Mesenchymal stem cell (in vitro differentiated cells and primary cell): Measurements from ENCODE around the gene GAS7.

ENCODE experiments used
- DNase-seq: peaks from one replicate; pipeline ENCODE4 v3.0.0-alpha.2; 2013
- H2AFZ ChIP-seq: one replicate; pipeline ENCODE4 v1.6.1; 2013; ENCODE audit warnings: low read depth, mild to moderate bottlenecking, control low read depth, inconsistent platforms, low read length, moderate library complexity
- H2AK5ac ChIP-seq: 2 replicates; pipeline ENCODE4 v1.6.1; 2013; ENCODE audit warnings: low read length, moderate library complexity, mild to moderate bottlenecking, inconsistent platforms; ENCODE audit not compliant: severe bottlenecking
- H2BK120ac ChIP-seq: one replicate; pipeline ENCODE4 v1.6.1; 2013; ENCODE audit warnings: low read depth, mild to moderate bottlenecking, inconsistent platforms, low read length, moderate library complexity
- H2BK12ac ChIP-seq, 2 experiments: one replicate each; pipeline ENCODE4 v1.6.1; 2013; ENCODE audit warnings: inconsistent platforms in 2 of 2, low read length in 2 of 2, mild to moderate bottlenecking in 2 of 2, moderate library complexity in 2 of 2, control low read depth in 1 of 2
- H2BK15ac ChIP-seq: one replicate; pipeline ENCODE4 v1.6.1; 2013; ENCODE audit warnings: mild to moderate bottlenecking, low read depth, inconsistent platforms; ENCODE audit not compliant: poor library complexity, severe bottlenecking
- H2BK5ac ChIP-seq: 2 replicates; pipeline ENCODE4 v1.6.1; 2013; ENCODE audit warnings: low read depth, mild to moderate bottlenecking, low read length, control low read depth, inconsistent platforms; ENCODE audit not compliant: poor library complexity, severe bottlenecking
- H3K14ac ChIP-seq, 2 experiments: one replicate each; pipeline ENCODE4 v1.6.1; 2013; ENCODE audit warnings: inconsistent platforms in 2 of 2, low read length in 2 of 2, control low read depth in 1 of 2, mild to moderate bottlenecking in 1 of 2, moderate library complexity in 1 of 2
- H3K18ac ChIP-seq, 2 experiments: one replicate each; pipeline ENCODE4 v1.6.1; 2013; ENCODE audit warnings: inconsistent platforms in 2 of 2, low read length in 2 of 2, control low read depth in 1 of 2, low read depth in 1 of 2, mild to moderate bottlenecking in 1 of 2
- H3K23ac ChIP-seq, 2 experiments: one replicate each; pipeline ENCODE4 v1.6.1; 2013; ENCODE audit warnings: inconsistent platforms in 2 of 2, low read length in 2 of 2, mild to moderate bottlenecking in 2 of 2, moderate library complexity in 2 of 2, control low read depth in 1 of 2
- H3K27ac ChIP-seq: 2 replicates; pipeline ENCODE4 v1.5.1; 2013; ENCODE audit warnings: mild to moderate bottlenecking, moderate library complexity, low read length, control low read depth, inconsistent platforms; ENCODE audit not compliant: poor library complexity, severe bottlenecking
- H3K27me3 ChIP-seq, 2 experiments: 2 replicates each; pipeline versions ENCODE4 v1.6.1 to v1.7.0; 2013; ENCODE audit warnings: low read length in 2 of 2, mild to moderate bottlenecking in 2 of 2, moderate library complexity in 2 of 2, control low read depth in 1 of 2, inconsistent platforms in 1 of 2; ENCODE audit not compliant: control insufficient read depth in 1 of 2, insufficient read depth in 1 of 2
- H3K36me3 ChIP-seq, 2 experiments: 2 replicates each; pipeline versions ENCODE4 v1.6.1 to v1.7.0; 2013; ENCODE audit warnings: low read length in 2 of 2, control low read depth in 1 of 2, inconsistent platforms in 1 of 2, low read depth in 1 of 2, mild to moderate bottlenecking in 1 of 2; ENCODE audit not compliant: insufficient read depth in 2 of 2, control insufficient read depth in 1 of 2
- H3K4ac ChIP-seq, 2 experiments: one replicate each; pipeline ENCODE4 v1.6.1; 2013; ENCODE audit warnings: inconsistent platforms in 2 of 2, low read length in 2 of 2, mild to moderate bottlenecking in 2 of 2, moderate library complexity in 2 of 2, control low read depth in 1 of 2, low read depth in 1 of 2
- H3K4me1 ChIP-seq: 2 replicates; pipeline ENCODE4 v1.6.1; 2013; ENCODE audit warnings: low read depth, low read length, control low read depth; ENCODE audit not compliant: control insufficient read depth, insufficient read depth
- H3K4me2 ChIP-seq: 2 replicates; pipeline ENCODE4 v1.6.1; 2013; ENCODE audit warnings: low read length, mild to moderate bottlenecking, inconsistent platforms; ENCODE audit not compliant: poor library complexity, severe bottlenecking
- H3K4me3 ChIP-seq, 2 experiments: 2 replicates each; pipeline versions ENCODE4 v1.5.1 to v1.7.0; 2013; ENCODE audit warnings: low read length in 2 of 2, mild to moderate bottlenecking in 2 of 2, control low read depth in 1 of 2, low read depth in 1 of 2; ENCODE audit not compliant: insufficient read depth in 1 of 2
- H3K79me1 ChIP-seq: replicated peaks from 2 replicates; pipeline ENCODE4 v1.6.1; 2013; ENCODE audit warnings: mild to moderate bottlenecking, control low read depth, low read length, inconsistent platforms; ENCODE audit not compliant: poor library complexity, severe bottlenecking
- H3K9ac ChIP-seq: 2 replicates; pipeline ENCODE4 v1.7.0; 2013; ENCODE audit warnings: mild to moderate bottlenecking, low read length, moderate library complexity
- H3K9me3 ChIP-seq: 2 replicates; pipeline ENCODE4 v1.7.0; 2013; ENCODE audit warnings: mild to moderate bottlenecking, low read length; ENCODE audit not compliant: control insufficient read depth
- H4K8ac ChIP-seq: one replicate; pipeline ENCODE4 v1.6.1; 2013; ENCODE audit warnings: inconsistent platforms, mild to moderate bottlenecking, low read length, moderate library complexity
- H4K91ac ChIP-seq: one replicate; pipeline ENCODE4 v1.6.1; 2013; ENCODE audit warnings: mild to moderate bottlenecking, low read length, inconsistent platforms
- WGBS: methylation state at CpG from one replicate; pipeline ENCODE4 v1.1.7; 2013; ENCODE audit warnings: mixed read lengths; 5-methylcytosine and 5-hydroxymethylcytosine counted together

GAS7 gene

DNA sequence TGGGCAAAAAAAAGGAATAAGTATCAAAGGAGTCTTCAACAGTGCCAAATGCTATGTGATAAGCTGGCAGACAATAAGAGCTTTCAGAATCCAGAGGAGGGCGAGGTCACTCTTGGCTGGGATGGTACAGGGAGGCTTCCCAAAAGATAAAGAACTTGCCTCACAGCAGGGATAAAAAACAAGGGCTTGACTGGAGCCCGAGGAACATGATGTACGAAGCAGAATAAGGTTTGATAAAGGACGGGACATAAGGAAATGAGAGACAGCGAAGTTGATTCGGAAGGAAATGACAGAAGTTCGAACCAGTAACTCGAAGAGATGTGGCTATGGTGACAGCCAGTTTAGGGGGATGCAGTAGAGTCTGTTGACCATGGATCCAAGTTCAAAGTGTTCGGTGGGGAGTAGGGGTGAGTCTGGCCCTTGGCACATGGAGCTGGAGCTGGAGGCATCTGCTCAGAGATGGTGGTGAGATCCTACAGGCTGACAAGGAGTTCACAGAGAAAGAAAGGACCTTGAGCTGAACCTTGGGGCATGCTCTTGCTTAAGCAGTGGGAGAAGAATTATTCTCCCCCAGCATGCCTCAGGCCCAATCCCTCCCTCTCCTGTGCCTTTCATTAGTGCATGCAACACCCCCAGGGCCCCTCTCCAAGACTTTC lies 155.7 kb downstream of the GAS7 start:
- Histone ChIP-seq H3K4ac (no peak overlapping the region), H3K18ac (no peak overlapping the region), H3K27ac (no peak overlapping the region), H3K27me3 (no peaks in the 10 kb centered on the region), H2BK15ac (no peak overlapping the region), H3K4me2 (no peak overlapping the region), H2AFZ (no peak overlapping the region), H3K14ac (no peak overlapping the region), H2BK5ac (no peak overlapping the region), H3K9ac (peak overlapping the region; percentile 57), H4K91ac (no peak overlapping the region), H2BK12ac (no peak overlapping the region), H3K79me1 (peaks cover 4% of the 10 kb centered on the region), H3K36me3 (no peaks in the 10 kb centered on the region), H3K4me3 (peak overlapping the region in 1 of 2 experiments; percentile 22), H4K8ac (no peak overlapping the region), H3K9me3 (no peaks in the 10 kb centered on the region), H3K4me1 (peaks cover 2% of the 10 kb centered on the region), H3K23ac (no peak overlapping the region), H2AK5ac (no peak overlapping the region), H2BK120ac (no peak overlapping the region)
- 90% methylated on average over 9 of the region's 9 CpGs for WGBS
- DNase-seq = no peak

DNA sequence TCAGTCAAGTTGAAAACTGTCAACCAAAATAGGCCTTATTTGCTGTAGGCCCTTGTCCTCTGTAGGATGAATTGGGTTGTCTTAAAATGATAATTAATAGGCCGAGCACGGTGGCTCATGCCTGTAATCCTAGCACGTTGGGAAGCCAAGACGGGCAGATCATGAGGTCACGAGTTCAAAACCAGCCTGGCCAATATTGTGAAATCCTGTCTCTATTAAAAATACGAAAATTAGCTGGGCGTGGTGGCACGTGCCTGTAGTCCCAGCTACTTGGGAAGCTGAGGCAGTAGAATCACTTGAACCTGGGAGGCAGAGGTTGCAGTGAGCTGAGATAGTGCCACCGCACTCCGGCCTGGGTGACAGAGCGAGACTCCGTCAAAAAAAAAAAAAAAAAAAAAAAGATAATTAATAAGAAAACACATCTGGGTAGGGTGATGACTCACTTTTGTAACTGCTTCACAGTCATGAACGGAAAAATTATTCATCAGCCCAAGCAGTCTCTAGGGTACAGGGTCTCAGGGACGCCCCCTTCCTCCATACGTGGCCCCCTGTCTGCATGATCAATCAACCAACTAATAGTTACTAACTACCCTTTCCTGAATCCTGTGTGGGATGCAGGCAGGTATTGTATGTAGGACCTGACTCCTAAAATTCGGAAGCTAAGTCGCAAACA lies 156.4 kb downstream of the GAS7 start:
- no peak overlapping the region for H3K27ac ChIP-seq
- peaks cover 2% of the 10 kb centered on the region for H3K79me1 ChIP-seq
- 82% methylated on average over 13 of the region's 17 CpGs for WGBS

DNA sequence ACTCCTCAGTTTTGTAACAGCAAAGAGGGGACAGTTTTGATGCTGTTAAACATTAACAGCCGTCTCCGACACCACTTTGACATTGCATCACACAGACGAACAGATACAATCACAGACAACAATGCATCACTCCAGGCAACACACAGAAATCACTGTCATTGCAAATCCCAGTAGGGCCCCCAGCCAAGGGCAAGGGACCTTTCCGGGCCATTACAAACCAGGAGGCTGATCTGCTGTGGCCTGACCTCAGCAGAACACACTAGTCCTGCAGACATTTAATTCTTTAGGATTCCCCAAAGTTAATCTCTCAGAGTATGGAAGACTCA lies 157.2 kb downstream of the GAS7 start:
- no peak overlapping the region for H3K4me3 ChIP-seq
- no peak overlapping the region for H2BK15ac ChIP-seq
- H4K91ac ChIP-seq = no peak overlapping the region
- peaks cover 5% of the 10 kb centered on the region for H3K4me1 ChIP-seq
- WGBS = 58% methylated on average over 4 of the region's 4 CpGs
- H3K9me3 ChIP-seq = no peaks in the 10 kb centered on the region
- no peak overlapping the region for H2BK120ac ChIP-seq
- H2BK5ac ChIP-seq = no peak overlapping the region
- no peak overlapping the region for H2BK12ac ChIP-seq
- no peak overlapping the region for H3K14ac ChIP-seq
- H4K8ac ChIP-seq = no peak overlapping the region
- H2AK5ac ChIP-seq = no peak overlapping the region
- H3K36me3 ChIP-seq = no peaks in the 10 kb centered on the region
- H3K18ac ChIP-seq = no peak overlapping the region
- H3K4ac ChIP-seq = no peak overlapping the region
- no peaks in the 10 kb centered on the region for H3K27me3 ChIP-seq
- no peak overlapping the region for H3K4me2 ChIP-seq
- H3K79me1 ChIP-seq = peaks cover 2% of the 10 kb centered on the region
- peak overlapping the region; percentile 2 for H3K9ac ChIP-seq
- no peak overlapping the region for H3K27ac ChIP-seq
- no peak overlapping the region for H2AFZ ChIP-seq
- DNase-seq = no peak
- no peak overlapping the region for H3K23ac ChIP-seq

More for the DNA sequence above, 156.4 kb downstream of the GAS7 start:
- no peak overlapping the region for H3K23ac ChIP-seq
- no peak overlapping the region for H2AK5ac ChIP-seq
- H2BK15ac ChIP-seq = no peak overlapping the region
- no peaks in the 10 kb centered on the region for H3K9me3 ChIP-seq
- H3K9ac ChIP-seq = peak overlapping the region; percentile 57
- no peak overlapping the region for H2AFZ ChIP-seq
- no peak overlapping the region for H3K4me2 ChIP-seq
- no peak for DNase-seq
- H2BK12ac ChIP-seq = no peak overlapping the region
- H3K36me3 ChIP-seq = no peaks in the 10 kb centered on the region
- H4K8ac ChIP-seq = no peak overlapping the region
- H3K4ac ChIP-seq = no peak overlapping the region
- peak overlapping the region in 1 of 2 experiments; percentile 22 for H3K4me3 ChIP-seq
- H2BK120ac ChIP-seq = no peak overlapping the region
- peaks cover 2% of the 10 kb centered on the region for H3K4me1 ChIP-seq
- H4K91ac ChIP-seq = no peak overlapping the region
- H2BK5ac ChIP-seq = no peak overlapping the region
- H3K14ac ChIP-seq = no peak overlapping the region
- H3K18ac ChIP-seq = no peak overlapping the region
- H3K27me3 ChIP-seq = no peaks in the 10 kb centered on the region

DNA sequence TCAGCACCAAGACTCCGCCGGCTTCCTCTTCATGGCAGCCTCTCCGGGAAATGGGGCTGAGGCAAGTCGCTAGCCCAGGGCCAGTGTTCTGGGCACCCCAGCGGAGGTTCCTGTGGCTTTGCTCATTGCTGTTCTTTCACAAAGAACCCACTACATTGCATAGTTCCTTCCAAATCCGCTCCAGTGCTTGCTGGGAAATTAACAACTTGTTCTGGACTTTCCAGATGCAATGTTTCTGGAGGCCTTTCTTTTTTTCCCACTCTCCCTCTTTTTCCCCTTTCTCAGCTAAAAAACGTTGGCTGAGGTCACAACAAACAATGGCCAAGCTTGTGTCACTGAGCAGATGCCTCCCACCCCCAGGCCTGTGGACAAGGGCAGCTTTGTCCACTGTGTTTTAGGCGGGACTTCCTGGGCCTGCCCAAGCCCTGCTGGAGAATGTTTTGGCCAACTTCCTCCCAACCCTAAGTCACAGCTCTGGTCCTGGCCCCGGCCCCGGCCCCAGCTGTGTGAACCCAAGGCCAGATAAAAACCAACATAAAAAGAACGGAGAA lies 161.8 kb downstream of the GAS7 start:
- Histone ChIP-seq H3K4me2 (no peak overlapping the region), H2AFZ (no peak overlapping the region)
- 90% methylated on average over 11 of the region's 11 CpGs for WGBS

More for the DNA sequence above, 161.8 kb downstream of the GAS7 start:
- Histone ChIP-seq H2BK15ac (no peak overlapping the region), H2AK5ac (no peak overlapping the region), H4K91ac (no peak overlapping the region), H2BK12ac (no peak overlapping the region), H3K14ac (no peak overlapping the region), H3K23ac (peak overlapping the region in 1 of 2 experiments; percentile 49), H2BK120ac (no peak overlapping the region), H3K9ac (peak overlapping the region; percentile 77), H3K4me1 (peaks cover 14% of the 10 kb centered on the region), H3K9me3 (no peaks in the 10 kb centered on the region), H3K79me1 (peaks cover 6% of the 10 kb centered on the region), H3K27me3 (no peaks in the 10 kb centered on the region), H4K8ac (no peak overlapping the region), H3K18ac (peak overlapping the region in 1 of 2 experiments; percentile 3), H3K4ac (peak overlapping the region in 1 of 2 experiments; percentile 20), H3K27ac (no peak overlapping the region), H2BK5ac (no peak overlapping the region), H3K36me3 (no peaks in the 10 kb centered on the region), H3K4me3 (peak overlapping the region in 1 of 2 experiments; percentile 70)
- no peak for DNase-seq
